Right cardiac atrium (tissue), 5 donors: Measurements from ENCODE around the gene HCCS. TPM values are rescaled to one million over a fixed set of nuclear protein-coding genes. Genes with fewer than 3 reads are reported as not detected.

Experiments used
- ATAC-seq, 2 donors: fragments of 200-7000 bp; cut with Tn5 transposase; one replicate each; pipeline versions ENCODE4 v1.8.0 to v1.9.1; 2020; ENCODE audit warnings: moderate library complexity in 2 of 2, mild to moderate bottlenecking in 1 of 2
- DNase-seq, 3 donors: peaks; one replicate each; pipeline ENCODE4 v3.0.0-alpha.2; 2020
- H3K27ac ChIP-seq: one replicate; pipeline ENCODE4 v1.5.1; 2013; ENCODE audit warnings: mild to moderate bottlenecking, low read length, control low read depth, moderate library complexity
- H3K27me3 ChIP-seq: one replicate; pipeline ENCODE4 v1.6.1; 2013; ENCODE audit not compliant: control insufficient read depth, insufficient read depth
- H3K4me1 ChIP-seq: one replicate; pipeline ENCODE4 v1.6.1; 2013; ENCODE audit warnings: low read length; ENCODE audit not compliant: control insufficient read depth, insufficient read depth
- H3K4me3 ChIP-seq: one replicate; pipeline ENCODE4 v1.5.1; 2013; ENCODE audit warnings: low read length, control low read depth
- H3K9me3 ChIP-seq: one replicate; pipeline ENCODE4 v1.6.1; 2013; ENCODE audit warnings: low read length; ENCODE audit not compliant: control insufficient read depth
- WGBS: extraction: QIAGEN DNeasy Blood & Tissue Kit; methylation state at CpG from one replicate; pipeline ENCODE4 v1.1.7; 2013; 5-methylcytosine and 5-hydroxymethylcytosine counted together
- intact Hi-C, 4 donors: fragments of 100-400 bp; cut with DNase I; formaldehyde crosslinking; loops; one replicate each; pipeline versions ENCODE4 v1.11.0 to v1.14.0; 2022 to 2023
- polyA plus RNA-seq: library from polyadenylated mRNA; stranded (reverse); fragments of 200-250 nt; gene quantifications from one replicate; pipeline ENCODE4 v1.2.3, GENCODE V29; 2013
- total RNA-seq, 4 donors: library from RNA; stranded (reverse); fragmentation: NEBNext Ultra II Directional; extraction: Animal tissue kit (Norgen Biotek cat#: 25700); gene quantifications; one replicate each; pipeline ENCODE4 v1.2.1, GENCODE V29; 2021
- donor health status: healthy with polysubstance abuse.
- donor health status: DM: no; HTN: yes; CAD: no.
- donor health status: DM: no; HTN: no; CAD: no.
- donor health status: DM: no; HTN: yes; CAD: no; lungs with severe emphysema.
- donor health status: DM: yes; HTN: yes; CAD: no.

Gene HCCS
- total and polyA plus RNA-seq, 5 donors, result 40.9 to 63.0 (median 52.5) TPM

- intact Hi-C loops, result no loop called here
- Histone ChIP-seq H3K9me3 (no peaks in the 10 kb centered on the region), H3K27me3 (no peaks in the 10 kb centered on the region), H3K27ac (no peak overlapping the region), H3K4me3 (no peak overlapping the region), H3K4me1 (no peaks in the 10 kb centered on the region)
- ATAC-seq (no peak), DNase-seq (no peak)
Observed at GRCh38 chrX:11099465-11099864, 11.7 kb upstream of the HCCS start.

DNA sequence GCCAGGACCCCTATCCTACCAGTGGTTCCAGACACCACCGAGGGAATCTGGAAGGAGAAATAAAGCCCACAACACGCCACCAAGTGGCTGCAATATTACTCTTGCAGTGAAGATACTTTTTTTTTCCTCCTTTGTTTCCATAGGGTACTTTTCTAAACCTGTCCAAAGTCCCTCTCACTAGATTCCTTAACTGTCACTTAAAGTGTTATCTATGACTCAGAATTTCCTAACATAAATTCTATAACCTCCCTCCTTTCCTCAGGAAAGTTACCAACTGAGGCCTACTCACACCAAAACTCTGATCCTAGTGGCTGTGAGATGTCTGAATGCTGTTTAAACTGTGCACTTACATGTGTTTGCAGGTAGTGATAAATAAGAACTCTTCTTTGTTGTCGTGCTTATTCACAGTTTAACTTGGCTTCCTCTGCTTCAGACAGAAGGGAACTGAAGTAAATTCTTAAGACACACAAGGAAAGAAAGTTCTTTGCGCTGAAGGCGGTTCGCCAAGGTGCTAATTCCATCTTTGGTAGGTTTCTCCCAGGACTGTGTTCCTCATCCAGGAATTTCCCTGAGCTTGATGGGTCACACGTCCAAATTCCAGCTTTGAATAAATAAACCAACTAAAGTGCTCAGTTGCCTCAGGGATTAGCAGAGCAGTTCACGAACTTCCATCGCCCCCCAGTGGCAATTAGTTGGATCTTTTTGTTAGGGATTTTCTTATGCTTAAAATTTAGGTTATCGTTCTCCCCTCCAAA, 10.7 kb upstream of the HCCS start:
- intact Hi-C loops, result no loop called here
- DNase-seq (peak in 2 of 3 donors; percentile 13 to 54), ATAC-seq (peak; percentile 43 to 64)
- H3K4me1 ChIP-seq, result no peaks in the 10 kb centered on the region
- no peaks in the 10 kb centered on the region for H3K27me3 ChIP-seq
- WGBS, result 28% methylated on average over 10 of the region's 10 CpGs
- no peak overlapping the region for H3K27ac ChIP-seq
- H3K4me3 ChIP-seq, result no peak overlapping the region
- H3K9me3 ChIP-seq, result no peaks in the 10 kb centered on the region

GRCh38 chrX:11103006-11103405, 8.1 kb upstream of the HCCS start:
- Histone ChIP-seq H3K4me3 (no peak overlapping the region), H3K27ac (no peak overlapping the region), H3K4me1 (no peaks in the 10 kb centered on the region), H3K27me3 (no peaks in the 10 kb centered on the region), H3K9me3 (no peaks in the 10 kb centered on the region)
- intact Hi-C loops, result no loop called here
- ATAC-seq (no peak), DNase-seq (no peak)
- WGBS, result 95% methylated on average over 3 of the region's 3 CpGs

GRCh38 chrX:11103751-11104150, 7.4 kb upstream of the HCCS start:
- Histone ChIP-seq H3K27ac (no peak overlapping the region), H3K4me3 (no peak overlapping the region), H3K27me3 (no peaks in the 10 kb centered on the region), H3K4me1 (no peaks in the 10 kb centered on the region), H3K9me3 (no peaks in the 10 kb centered on the region)
- intact Hi-C loops, result no loop called here
- WGBS, result 94% methylated on average over 2 of the region's 2 CpGs
- DNase-seq (no peak), ATAC-seq (no peak)

DNA sequence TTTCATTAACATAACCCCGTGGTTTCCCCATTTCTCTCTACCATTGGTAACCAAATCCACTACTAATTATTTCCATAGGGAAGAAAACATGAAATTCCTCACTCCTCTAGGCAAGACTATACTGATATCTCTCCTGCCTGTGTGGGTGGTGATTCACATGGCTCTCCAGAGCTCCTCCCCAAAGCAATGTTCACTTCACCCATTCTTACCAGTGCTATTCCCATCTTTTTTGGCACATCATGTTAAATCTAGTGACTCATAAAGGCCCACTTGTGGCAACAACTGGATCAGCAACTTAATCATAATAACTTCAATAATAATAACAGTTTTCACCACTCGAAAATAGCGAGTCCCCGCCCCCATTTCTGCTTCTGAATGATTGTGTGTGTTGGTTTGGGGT, 6.1 kb upstream of the HCCS start:
- H3K27me3 ChIP-seq, result no peaks in the 10 kb centered on the region
- H3K9me3 ChIP-seq, result no peaks in the 10 kb centered on the region
- no peaks in the 10 kb centered on the region for H3K4me1 ChIP-seq
- intact Hi-C loops, result no loop called here
- no peak for ATAC-seq
- WGBS, result 94% methylated on average over 4 of the region's 4 CpGs
- no peak overlapping the region for H3K4me3 ChIP-seq
- no peak for DNase-seq
- no peak overlapping the region for H3K27ac ChIP-seq

DNA sequence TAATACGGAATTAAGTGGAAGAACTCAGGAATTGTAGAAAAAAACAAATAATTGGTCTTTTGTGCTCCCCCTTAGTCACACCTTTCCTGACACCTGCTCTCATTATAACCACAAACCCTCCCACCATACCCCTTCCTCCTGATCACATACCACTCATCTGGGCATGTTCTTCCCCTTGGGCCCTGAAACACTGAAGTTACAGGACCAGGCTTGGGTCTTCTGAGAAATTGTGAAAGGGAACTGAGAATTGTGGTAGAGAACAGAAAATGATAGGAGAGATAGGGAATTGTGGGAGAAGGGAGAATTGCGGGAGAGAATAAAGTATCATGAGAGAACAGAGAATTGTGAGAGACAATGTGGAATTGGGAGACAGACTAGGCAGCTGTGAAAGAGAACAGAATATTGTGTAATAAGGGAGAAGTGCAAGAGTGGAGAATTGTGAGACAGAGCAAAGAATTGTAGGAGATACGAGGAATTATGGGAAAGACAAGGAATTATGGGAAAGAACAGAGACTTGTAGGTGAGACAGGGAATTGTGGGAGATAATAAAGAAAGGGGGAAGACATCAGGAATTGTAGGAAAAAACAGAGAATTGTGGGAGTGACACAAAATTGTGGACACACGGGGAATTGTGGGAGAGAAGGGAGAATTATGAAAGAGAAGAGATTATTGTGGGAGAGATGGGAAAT, 2.7 kb upstream of the HCCS start:
- intact Hi-C loops, result no loop called here
- WGBS, result 89% methylated on average over 4 of the region's 4 CpGs
- Histone ChIP-seq H3K27ac (no peak overlapping the region), H3K9me3 (no peaks in the 10 kb centered on the region), H3K4me3 (no peak overlapping the region), H3K4me1 (peaks cover 1% of the 10 kb centered on the region), H3K27me3 (no peaks in the 10 kb centered on the region)
- DNase-seq, result no peak
- ATAC-seq, result no peak

- Histone ChIP-seq H3K27me3 (no peaks in the 10 kb centered on the region), H3K4me1 (peaks cover 1% of the 10 kb centered on the region), H3K4me3 (no peak overlapping the region), H3K27ac (no peak overlapping the region), H3K9me3 (no peaks in the 10 kb centered on the region)
- no peak for DNase-seq
- 92% methylated on average over 2 of the region's 2 CpGs for WGBS
- intact Hi-C loops, result no loop called here
- no peak for ATAC-seq
Observed at GRCh38 chrX:11109968-11110367, 1.2 kb upstream of the HCCS start.

- intact Hi-C loops, result no loop called here
- no peaks in the 10 kb centered on the region for H3K9me3 ChIP-seq
- peak overlapping the region; percentile 10 for H3K27ac ChIP-seq
- 36% methylated on average over 9 of the region's 9 CpGs for WGBS
- H3K27me3 ChIP-seq, result no peaks in the 10 kb centered on the region
- DNase-seq (no peak), ATAC-seq (no peak)
- H3K4me1 ChIP-seq, result peaks cover 1% of the 10 kb centered on the region
- peak overlapping the region; percentile 52 for H3K4me3 ChIP-seq
Observed at GRCh38 chrX:11111947-11112346, 815 bp downstream of the HCCS start.

DNA sequence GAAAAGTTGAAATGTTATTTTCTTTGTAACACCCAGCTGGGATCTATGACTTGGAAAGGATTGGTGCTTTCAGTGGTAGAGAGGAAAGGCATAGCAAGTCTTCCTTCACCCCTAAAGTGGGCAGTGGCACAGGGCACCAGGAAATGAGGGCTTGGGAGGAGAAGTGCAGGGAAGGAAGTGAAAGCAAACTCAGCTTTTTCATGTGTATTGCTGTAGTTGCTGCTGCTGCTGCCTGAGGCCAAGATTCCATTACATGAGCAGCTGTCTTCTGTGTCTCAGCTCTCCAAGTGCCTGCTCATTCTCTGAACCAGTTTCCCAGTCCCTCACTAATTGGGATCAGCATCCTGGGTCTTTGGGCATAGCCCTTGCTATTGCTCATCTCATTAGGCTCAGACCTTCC, 2.6 kb downstream of the HCCS start:
- Histone ChIP-seq H3K27ac (peak overlapping the region; percentile 10), H3K27me3 (no peaks in the 10 kb centered on the region), H3K4me1 (peaks cover 1% of the 10 kb centered on the region), H3K4me3 (no peak overlapping the region), H3K9me3 (no peaks in the 10 kb centered on the region)
- no peak for ATAC-seq
- DNase-seq, result peak in 1 of 3 donors; percentile 12
- intact Hi-C loops, result no loop called here

DNA sequence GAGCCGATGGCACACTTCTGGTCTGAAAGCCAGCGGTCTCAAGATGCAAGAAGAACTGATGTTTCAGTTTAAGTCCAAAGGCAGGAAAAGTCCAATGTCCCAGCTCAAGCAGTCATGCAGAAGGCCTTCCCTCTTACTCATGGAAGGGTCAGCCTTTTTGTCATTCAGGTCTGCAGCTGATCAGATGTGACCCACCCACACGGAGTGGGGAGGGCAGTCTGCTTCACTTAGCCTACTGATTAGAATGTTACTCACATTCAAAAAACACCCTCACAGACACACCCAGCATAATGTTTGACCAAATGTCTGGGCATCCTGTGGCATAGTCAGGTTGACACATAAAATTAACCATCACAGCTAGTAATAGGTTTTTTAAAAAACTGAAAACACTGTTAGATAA, 6.6 kb downstream of the HCCS start:
- H3K9me3 ChIP-seq, result no peaks in the 10 kb centered on the region
- ATAC-seq (no peak), DNase-seq (no peak)
- 93% methylated on average over 3 of the region's 3 CpGs for WGBS
- H3K4me1 ChIP-seq, result no peaks in the 10 kb centered on the region
- no peaks in the 10 kb centered on the region for H3K27me3 ChIP-seq
- intact Hi-C loops, result no loop called here
- H3K4me3 ChIP-seq, result no peak overlapping the region
- H3K27ac ChIP-seq, result no peak overlapping the region

DNA sequence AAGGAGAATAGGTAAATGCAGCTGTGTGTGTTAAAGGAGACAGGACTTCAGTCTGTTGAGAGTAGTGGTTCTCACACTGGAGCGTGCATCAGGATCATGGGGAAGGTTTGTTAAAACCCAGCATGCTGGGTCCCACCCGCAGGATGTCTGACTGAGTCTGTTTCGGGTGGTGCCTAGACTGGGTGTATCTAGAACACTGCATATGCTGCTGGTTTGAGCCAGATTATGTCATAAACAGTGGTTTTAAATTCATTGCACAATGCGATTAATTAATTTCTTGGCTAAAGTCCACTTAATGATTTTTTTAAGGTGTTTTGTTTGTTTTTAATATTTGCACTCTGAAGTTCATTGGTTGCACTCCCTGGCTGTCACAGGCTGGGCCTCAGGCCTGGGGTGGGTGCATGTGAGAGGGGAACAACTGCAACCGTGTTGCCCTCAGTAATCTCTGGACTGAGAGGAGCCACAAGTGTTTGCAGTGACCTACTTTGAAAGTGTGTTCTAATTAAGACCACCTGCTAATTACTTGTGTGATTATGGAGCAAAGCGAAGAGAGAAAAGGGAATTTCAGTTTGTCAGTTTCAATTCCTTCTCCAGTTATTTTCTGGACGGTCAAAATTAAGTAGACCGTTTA, 8.3 kb downstream of the HCCS start:
- Histone ChIP-seq H3K9me3 (no peaks in the 10 kb centered on the region), H3K27ac (no peak overlapping the region), H3K27me3 (no peaks in the 10 kb centered on the region), H3K4me1 (no peaks in the 10 kb centered on the region), H3K4me3 (no peak overlapping the region)
- DNase-seq (no peak), ATAC-seq (no peak)
- intact Hi-C loops, result no loop called here
- 72% methylated on average over 8 of the region's 8 CpGs for WGBS
